ENCODE results near the gene MYH15. TPM values are rescaled to one million over a fixed set of nuclear protein-coding genes. Genes with fewer than 3 reads are reported as not detected.

The MYH15 gene
- total RNA-seq, 2 donors from 2014 or later: 0.05 to 0.19 TPM

GRCh38 chr3:108441071-108441507, 69.3 kb downstream of the MYH15 start:
- intact Hi-C loops (cut with DNase I): no loop called here
- DNase-seq (ENCODE audit: low spot score): no peak

- intact Hi-C loops (cut with DNase I): no loop called here
- DNase-seq (ENCODE audit: low spot score): no peak
Observed at GRCh38 chr3:108438542-108438941, 71.9 kb downstream of the MYH15 start.

GRCh38 chr3:108437439-108437838, 73.0 kb downstream of the MYH15 start:
- intact Hi-C loops (cut with DNase I): no loop called here

GRCh38 chr3:108433928-108434327, 76.5 kb downstream of the MYH15 start:
- intact Hi-C loops (cut with DNase I): no loop called here
- no peak for DNase-seq (ENCODE audit: low spot score)

More at GRCh38 chr3:108437439-108437838, 73.0 kb downstream of the MYH15 start:
- no peak for DNase-seq (ENCODE audit: low spot score)

GRCh38 chr3:108432431-108432830, 78.0 kb downstream of the MYH15 start:
- intact Hi-C loops (cut with DNase I): no loop called here
- no peak for DNase-seq (ENCODE audit: low spot score)

- intact Hi-C loops (cut with DNase I): no loop called here
- no peak for DNase-seq (ENCODE audit: low spot score)
Observed at GRCh38 chr3:108430540-108430939, 79.9 kb downstream of the MYH15 start.

GRCh38 chr3:108428586-108428985, 81.8 kb downstream of the MYH15 start:
- intact Hi-C loops (cut with DNase I): no loop called here
- no peak for DNase-seq (ENCODE audit: low spot score)

- no peak for DNase-seq (ENCODE audit: low spot score)
- intact Hi-C loops (cut with DNase I): no loop called here
Observed at GRCh38 chr3:108420926-108421325, 89.5 kb downstream of the MYH15 start.

GRCh38 chr3:108416111-108416869, 94.1 kb downstream of the MYH15 start:
- DNase-seq (ENCODE audit: low spot score): no peak
- intact Hi-C loops (cut with DNase I): loop anchor here in 1 of 2 donors (2.0 kb wide), 1 partner anchor 67 kb away; no protein-coding TSS in a partner anchor

- no peak for DNase-seq (ENCODE audit: low spot score)
- intact Hi-C loops (cut with DNase I): loop anchor here in 1 of 2 donors (2.0 kb wide), 1 partner anchor 67 kb away; no protein-coding TSS in a partner anchor
Observed at GRCh38 chr3:108415661-108416060, 94.7 kb downstream of the MYH15 start.

- DNase-seq (ENCODE audit: low spot score): no peak
- intact Hi-C loops (cut with DNase I): no loop called here
Observed at GRCh38 chr3:108414007-108414406, 96.4 kb downstream of the MYH15 start.

- intact Hi-C loops (cut with DNase I): no loop called here
- DNase-seq (ENCODE audit: low spot score): no peak
Observed at GRCh38 chr3:108412121-108412750, 98.2 kb downstream of the MYH15 start.

- DNase-seq (ENCODE audit: low spot score): no peak
- intact Hi-C loops (cut with DNase I): no loop called here
Observed at GRCh38 chr3:108410531-108410984, 99.8 kb downstream of the MYH15 start.

GRCh38 chr3:108409800-108410178, 100.6 kb downstream of the MYH15 start:
- intact Hi-C loops (cut with DNase I): no loop called here
- DNase-seq (ENCODE audit: low spot score): no peak

GRCh38 chr3:108408883-108409799, 101.3 kb downstream of the MYH15 start:
- intact Hi-C loops (cut with DNase I): no loop called here
- no peak for DNase-seq (ENCODE audit: low spot score)

GRCh38 chr3:108407886-108408285, 102.5 kb downstream of the MYH15 start:
- intact Hi-C loops (cut with DNase I): no loop called here
- DNase-seq (ENCODE audit: low spot score): no peak

- DNase-seq (ENCODE audit: low spot score): no peak
- intact Hi-C loops (cut with DNase I): no loop called here
Observed at GRCh38 chr3:108406661-108407206, 103.7 kb downstream of the MYH15 start.

- no peak for DNase-seq (ENCODE audit: low spot score)
- intact Hi-C loops (cut with DNase I): no loop called here
Observed at GRCh38 chr3:108406063-108406660, 104.2 kb downstream of the MYH15 start.

- DNase-seq (ENCODE audit: low spot score): no peak
- intact Hi-C loops (cut with DNase I): no loop called here
Observed at GRCh38 chr3:108404368-108404767, 106.0 kb downstream of the MYH15 start.

Data from posterior vena cava (tissue), 2 donors.